ENCODE measurements around the gene CD8A. TPM values are rescaled to one million over a fixed set of nuclear protein-coding genes. Genes with fewer than 3 reads are reported as not detected.

CD8A gene
- total and polyA plus RNA-seq, 3 experiments from 2014 or later: 359 to 924 (median 363) TPM

- no peak overlapping the region for H3K4me3 ChIP-seq (ENCODE audit: low read length)
- POLR2A ChIA-PET: interaction anchor here (0.8 to 1.3 kb wide), 2 partner anchors 13 to 24 kb away, joined by 3 to 4 read pairs; no protein-coding TSS in a partner anchor
- Mint-ChIP-seq H3K9me3 (no peaks in the 10 kb centered on the region), H3K27ac (peak overlapping the region; percentile 66 to 95 (median 92)), H3K4me3 (peak overlapping the region in 6 of 7 donors; percentile 20 to 74 (median 50)), H3K4me1 (peaks cover 56 to 85% (median 75%) of the 10 kb centered on the region in 3 donors), H3K27me3 (no peaks in the 10 kb centered on the region), H3K36me3 (peaks cover 0 to 2% (median 1%) of the 10 kb centered on the region in 3 donors)
- no peaks in the 10 kb centered on the region for H3K9me3 ChIP-seq (ENCODE audit: low read length)
- no peak for DNase-seq
- no peaks in the 10 kb centered on the region for H3K27me3 ChIP-seq (ENCODE audit: insufficient read depth, low read length, poor library complexity, severe bottlenecking)
- H3K27ac ChIP-seq (ENCODE audit: low read depth, low read length): peak overlapping the region; percentile 24
- CTCF ChIA-PET: interaction anchor here (0.8 kb wide), 1 partner anchor 25 kb away, joined by 3 read pairs; no protein-coding TSS in a partner anchor
- no peaks in the 10 kb centered on the region for H3K36me3 ChIP-seq (ENCODE audit: insufficient read depth, low read length)
- peaks cover 32% of the 10 kb centered on the region for H3K4me1 ChIP-seq (ENCODE audit: insufficient read depth, low read length)
These were observed 41.8 kb upstream of the CD8A start for GRCh38 chr2:86832334-86833096.

GRCh38 chr2:86831537-86831936 lies 40.8 kb upstream of the CD8A start:
- DNase-seq: no peak
- Mint-ChIP-seq H3K27me3 (no peaks in the 10 kb centered on the region), H3K27ac (peak overlapping the region; percentile 43 to 95 (median 92)), H3K36me3 (peaks cover 0 to 1% (median 1%) of the 10 kb centered on the region in 3 donors), H3K9me3 (no peaks in the 10 kb centered on the region), H3K4me1 (peaks cover 55 to 87% (median 76%) of the 10 kb centered on the region in 3 donors), H3K4me3 (peak overlapping the region; percentile 26 to 74 (median 58))
- H3K27me3 ChIP-seq (ENCODE audit: insufficient read depth, low read length, poor library complexity, severe bottlenecking): no peaks in the 10 kb centered on the region
- no peaks in the 10 kb centered on the region for H3K9me3 ChIP-seq (ENCODE audit: low read length)
- H3K4me3 ChIP-seq (ENCODE audit: low read length): no peak overlapping the region
- H3K4me1 ChIP-seq (ENCODE audit: insufficient read depth, low read length): peaks cover 35% of the 10 kb centered on the region
- H3K36me3 ChIP-seq (ENCODE audit: insufficient read depth, low read length): no peaks in the 10 kb centered on the region
- POLR2A ChIA-PET: interaction anchor here (0.8 to 1.3 kb wide), 2 partner anchors 12 to 23 kb away, joined by 3 to 4 read pairs; no protein-coding TSS in a partner anchor
- peak overlapping the region; percentile 24 for H3K27ac ChIP-seq (ENCODE audit: low read depth, low read length)
- CTCF ChIA-PET: no interaction called here

GRCh38 chr2:86826951-86827350 lies 36.2 kb upstream of the CD8A start:
- no peaks in the 10 kb centered on the region for H3K36me3 ChIP-seq (ENCODE audit: insufficient read depth, low read length)
- Mint-ChIP-seq H3K4me1 (peaks cover 73 to 83% (median 80%) of the 10 kb centered on the region in 3 donors), H3K9me3 (peaks cover 0 to 4% (median 0%) of the 10 kb centered on the region in 5 donors), H3K27ac (peak overlapping the region; percentile 89 to 99 (median 94)), H3K4me3 (peak overlapping the region; percentile 83 to 97 (median 86)), H3K27me3 (no peaks in the 10 kb centered on the region), H3K36me3 (peaks cover 0 to 37% (median 0%) of the 10 kb centered on the region in 3 donors)
- no peaks in the 10 kb centered on the region for H3K27me3 ChIP-seq (ENCODE audit: insufficient read depth, low read length, poor library complexity, severe bottlenecking)
- H3K4me3 ChIP-seq (ENCODE audit: low read length): peak overlapping the region; percentile 51
- peaks cover 51% of the 10 kb centered on the region for H3K4me1 ChIP-seq (ENCODE audit: insufficient read depth, low read length)
- no peaks in the 10 kb centered on the region for H3K9me3 ChIP-seq (ENCODE audit: low read length)
- DNase-seq: no peak
- ChIA-PET CTCF (interaction anchor here (2.6 to 8.7 kb wide), 4 partner anchors 9 to 41 kb away, joined by 8 to 96 read pairs (median 17); no protein-coding TSS in a partner anchor), POLR2A (interaction anchor here (0.6 to 4.5 kb wide), 4 partner anchors 10 to 36 kb away, joined by 3 to 81 read pairs (median 18); partner anchors contain the start of gene CD8A)
- peak overlapping the region; percentile 79 for H3K27ac ChIP-seq (ENCODE audit: low read depth, low read length)

- Histone ChIP-seq H3K27me3 (ENCODE audit: insufficient read depth, low read length, poor library complexity, severe bottlenecking) (no peaks in the 10 kb centered on the region), H3K27ac (ENCODE audit: low read depth, low read length) (peak overlapping the region; percentile 84), H3K36me3 (ENCODE audit: insufficient read depth, low read length) (no peaks in the 10 kb centered on the region), H3K4me3 (ENCODE audit: low read length) (peak overlapping the region; percentile 91), H3K4me1 (ENCODE audit: insufficient read depth, low read length) (peaks cover 45% of the 10 kb centered on the region), H3K9me3 (ENCODE audit: low read length) (no peaks in the 10 kb centered on the region)
- ChIA-PET CTCF (interaction anchor here (1.2 to 8.7 kb wide), 8 partner anchors 8 to 385 kb away, joined by 3 to 96 read pairs (median 8); partner anchors contain the start of genes CD8A and KDM3A), POLR2A (interaction anchor here (0.7 to 4.5 kb wide), 11 partner anchors 10 to 273 kb away, joined by 3 to 81 read pairs (median 7); partner anchors contain the start of gene CD8A)
- Mint-ChIP-seq H3K27ac (peak overlapping the region; percentile 89 to 99 (median 94)), H3K4me1 (peaks cover 78 to 84% (median 80%) of the 10 kb centered on the region in 3 donors), H3K36me3 (peaks cover 0 to 47% (median 2%) of the 10 kb centered on the region in 3 donors), H3K9me3 (peaks cover 0 to 4% (median 0%) of the 10 kb centered on the region in 5 donors), H3K4me3 (peak overlapping the region; percentile 83 to 97 (median 86)), H3K27me3 (no peaks in the 10 kb centered on the region)
- DNase-seq: peak; percentile 65 to 96 (median 93)
These were observed 35.1 kb upstream of the CD8A start for GRCh38 chr2:86825693-86826381.

- ChIA-PET POLR2A (interaction anchor here (0.5 to 4.5 kb wide), 9 partner anchors 10 to 267 kb away, joined by 4 to 81 read pairs (median 11); partner anchors contain the start of gene CD8A), CTCF (interaction anchor here (0.7 to 8.7 kb wide), 9 partner anchors 7 to 384 kb away, joined by 3 to 96 read pairs (median 8); partner anchors contain the start of genes CD8A and KDM3A)
- H3K9me3 Mint-ChIP-seq: peaks cover 0 to 4% (median 0%) of the 10 kb centered on the region in 5 donors
- H3K4me3 ChIP-seq (ENCODE audit: low read length): peak overlapping the region; percentile 91
- H3K27ac ChIP-seq (ENCODE audit: low read depth, low read length): peak overlapping the region; percentile 84
- DNase-seq: peak; percentile 42 to 73 (median 48)
- no peaks in the 10 kb centered on the region for H3K27me3 ChIP-seq (ENCODE audit: insufficient read depth, low read length, poor library complexity, severe bottlenecking)
- no peaks in the 10 kb centered on the region for H3K36me3 ChIP-seq (ENCODE audit: insufficient read depth, low read length)
- no peaks in the 10 kb centered on the region for H3K27me3 Mint-ChIP-seq
- peaks cover 85 to 91% (median 87%) of the 10 kb centered on the region in 3 donors for H3K4me1 Mint-ChIP-seq
- H3K4me1 ChIP-seq (ENCODE audit: insufficient read depth, low read length): peaks cover 48% of the 10 kb centered on the region
- H3K36me3 Mint-ChIP-seq: peaks cover under 1 to 49% (median 2%) of the 10 kb centered on the region in 3 donors
- no peaks in the 10 kb centered on the region for H3K9me3 ChIP-seq (ENCODE audit: low read length)
- H3K27ac Mint-ChIP-seq: peak overlapping the region; percentile 89 to 99 (median 94)
- peak overlapping the region; percentile 83 to 97 (median 86) for H3K4me3 Mint-ChIP-seq
These were observed 34.5 kb upstream of the CD8A start for GRCh38 chr2:86825036-86825692.

- Histone ChIP-seq H3K36me3 (ENCODE audit: insufficient read depth, low read length) (no peaks in the 10 kb centered on the region), H3K4me3 (ENCODE audit: low read length) (peak overlapping the region; percentile 15), H3K4me1 (ENCODE audit: insufficient read depth, low read length) (peaks cover 58% of the 10 kb centered on the region), H3K9me3 (ENCODE audit: low read length) (no peaks in the 10 kb centered on the region), H3K27ac (ENCODE audit: low read depth, low read length) (no peak overlapping the region), H3K27me3 (ENCODE audit: insufficient read depth, low read length, poor library complexity, severe bottlenecking) (no peaks in the 10 kb centered on the region)
- ChIA-PET CTCF (interaction anchor here (2.1 to 8.7 kb wide), 2 partner anchors 11 to 14 kb away, joined by 8 to 96 read pairs; no protein-coding TSS in a partner anchor), POLR2A (interaction anchor here (0.6 to 5.3 kb wide), 10 partner anchors 8 to 262 kb away, joined by 3 to 60 read pairs (median 5); partner anchors contain the start of gene CD8B)
- Mint-ChIP-seq H3K27me3 (no peaks in the 10 kb centered on the region), H3K27ac (peak overlapping the region; percentile 85 to 99 (median 91)), H3K4me1 (peaks cover 84 to 90% (median 86%) of the 10 kb centered on the region in 3 donors), H3K4me3 (peak overlapping the region; percentile 83 to 97 (median 86)), H3K36me3 (peaks cover 7 to 61% (median 11%) of the 10 kb centered on the region in 3 donors), H3K9me3 (peaks cover 0 to 4% (median 0%) of the 10 kb centered on the region in 5 donors)
- no peak for DNase-seq
These were observed 32.1 kb upstream of the CD8A start for GRCh38 chr2:86822668-86823345.

Measured in CD8-positive, alpha-beta memory T cell (primary cell).